ENCODE measurements around the gene UROS. TPM values are rescaled to one million over a fixed set of nuclear protein-coding genes. Genes with fewer than 3 reads are reported as not detected.
A peak's percentile ranks its signal among the peaks of the same experiment; 100 is the strongest.

The UROS gene
- polyA plus RNA-seq, 4 donors = 32.5 to 51.9 (median 38.5) TPM

DNA sequence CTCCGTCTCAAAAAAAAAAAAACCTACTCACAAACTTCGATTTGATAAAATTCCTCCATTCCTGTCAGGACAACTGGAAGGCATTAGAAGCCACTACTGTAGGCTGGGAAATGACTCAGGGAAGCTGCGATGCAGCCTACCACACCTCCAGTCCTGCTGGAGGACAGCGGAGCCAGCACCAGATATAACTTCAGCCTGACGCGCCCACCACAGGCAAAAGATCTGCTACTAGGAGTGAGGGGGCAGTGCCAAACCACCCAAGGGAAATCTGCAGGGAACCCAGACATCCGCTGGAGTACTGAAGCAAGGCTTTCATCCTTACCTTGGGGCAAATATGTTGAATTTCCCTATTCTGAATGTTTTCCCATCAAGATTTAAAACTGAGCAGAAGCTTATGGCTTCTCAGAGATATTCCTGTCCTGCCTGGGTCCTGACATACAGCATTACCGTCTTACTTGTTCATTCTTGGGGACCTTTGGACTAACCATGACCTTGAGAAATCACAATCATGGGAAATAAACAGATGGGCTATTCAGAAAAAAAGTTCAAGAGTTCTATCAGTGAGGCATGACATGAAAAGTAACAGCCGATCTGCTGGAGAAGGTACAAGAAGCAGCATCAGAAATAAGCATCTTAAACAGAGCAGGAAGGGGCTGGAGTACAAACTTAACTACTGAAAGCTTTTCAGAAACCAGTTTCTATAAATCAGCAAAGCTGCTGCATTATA lies 20.7 kb upstream of the UROS start:
- no peaks in the 10 kb centered on the region for H3K9me3 ChIP-seq (ENCODE audit: control insufficient read depth in 2 of 2, insufficient read depth in 1 of 2, low read depth in 1 of 2, low read length in 1 of 2)
- peak in 1 of 2 donors; percentile 10 for DNase-seq
- WGBS, 3 donors = 80 to 86% (median 85%) methylated on average over 9 of the region's 9 CpGs
- FAIRE-seq = no peak
- peaks cover 7 to 43% (median 10%) of the 10 kb centered on the region in 3 donors for H3K36me3 ChIP-seq (ENCODE audit: control insufficient read depth in 3 of 3, insufficient read depth in 2 of 3, low read depth in 1 of 3, low read length in 3 of 3)
- no peak overlapping the region for H3K27ac ChIP-seq (ENCODE audit: low read depth in 1 of 3, low read length in 2 of 3)
- H3K4me1 ChIP-seq (ENCODE audit: control insufficient read depth in 3 of 3, insufficient read depth in 2 of 3, low read depth in 1 of 3, low read length in 2 of 3) = no peaks in the 10 kb centered on the region
- no peaks in the 10 kb centered on the region for H3K27me3 ChIP-seq (ENCODE audit: control insufficient read depth in 3 of 3, insufficient read depth in 3 of 3, low read length in 3 of 3)
- H3K4me3 ChIP-seq (ENCODE audit: low read depth in 1 of 3, low read length in 3 of 3) = no peak overlapping the region

DNA sequence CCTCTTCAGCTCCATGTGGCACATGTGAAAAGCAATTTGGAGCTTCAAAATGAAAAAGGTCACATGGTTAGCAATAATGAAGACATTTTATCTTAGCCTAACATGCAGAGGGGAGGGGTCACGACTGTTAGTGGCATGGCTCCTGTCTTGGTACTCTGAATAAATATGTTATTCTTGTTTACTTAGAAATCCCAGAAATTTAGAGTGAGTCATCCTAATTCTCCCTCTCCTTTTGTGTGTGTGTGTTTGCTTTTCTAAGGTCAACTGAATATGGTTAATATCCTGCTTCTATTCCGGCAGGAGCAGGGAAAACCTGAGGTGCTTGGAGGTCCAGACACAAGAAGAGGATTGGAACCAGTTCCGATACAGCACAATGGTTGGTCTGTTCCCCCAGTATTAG lies 17.9 kb upstream of the UROS start:
- no peaks in the 10 kb centered on the region for H3K27me3 ChIP-seq (ENCODE audit: control insufficient read depth in 3 of 3, insufficient read depth in 3 of 3, low read length in 3 of 3)
- WGBS, 3 donors = 85 to 95% (median 92%) methylated on average over 3 of the region's 3 CpGs
- no peaks in the 10 kb centered on the region for H3K4me1 ChIP-seq (ENCODE audit: control insufficient read depth in 3 of 3, insufficient read depth in 2 of 3, low read depth in 1 of 3, low read length in 2 of 3)
- no peak overlapping the region for H3K4me3 ChIP-seq (ENCODE audit: low read depth in 1 of 3, low read length in 3 of 3)
- no peak overlapping the region for H3K27ac ChIP-seq (ENCODE audit: low read depth in 1 of 3, low read length in 2 of 3)
- no peaks in the 10 kb centered on the region for H3K9me3 ChIP-seq (ENCODE audit: control insufficient read depth in 2 of 2, insufficient read depth in 1 of 2, low read depth in 1 of 2, low read length in 1 of 2)
- H3K36me3 ChIP-seq (ENCODE audit: control insufficient read depth in 3 of 3, insufficient read depth in 2 of 3, low read depth in 1 of 3, low read length in 3 of 3) = peaks cover 14 to 43% (median 15%) of the 10 kb centered on the region in 3 donors
- FAIRE-seq = no peak
- DNase-seq = no peak

DNA sequence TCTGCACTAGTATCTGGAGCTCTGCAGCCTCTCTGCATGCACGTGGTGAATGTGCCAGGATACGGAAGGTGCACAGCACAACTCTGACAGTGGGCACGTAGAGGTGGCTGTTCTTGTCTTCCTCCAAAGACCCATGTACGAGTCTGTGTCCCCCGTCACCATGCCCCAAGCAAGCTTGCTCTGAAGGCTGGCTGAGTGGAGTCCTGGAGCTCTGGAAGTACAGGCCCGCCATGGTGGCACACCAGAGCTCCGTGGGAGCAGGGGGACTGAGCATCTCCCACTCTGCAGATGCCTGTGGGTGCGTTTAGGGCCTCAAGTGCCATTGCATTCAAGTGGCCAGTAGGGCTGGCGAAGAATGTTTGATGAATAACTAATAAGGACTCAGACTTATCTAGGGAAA lies 17.3 kb upstream of the UROS start:
- WGBS, 3 donors = 93 to 96% (median 95%) methylated on average over 9 of the region's 9 CpGs
- no peak for DNase-seq
- no peak for FAIRE-seq
- H3K27ac ChIP-seq (ENCODE audit: low read depth in 1 of 3, low read length in 2 of 3) = no peak overlapping the region
- H3K27me3 ChIP-seq (ENCODE audit: control insufficient read depth in 3 of 3, insufficient read depth in 3 of 3, low read length in 3 of 3) = no peaks in the 10 kb centered on the region
- H3K4me3 ChIP-seq (ENCODE audit: low read depth in 1 of 3, low read length in 3 of 3) = no peak overlapping the region
- no peaks in the 10 kb centered on the region for H3K4me1 ChIP-seq (ENCODE audit: control insufficient read depth in 3 of 3, insufficient read depth in 2 of 3, low read depth in 1 of 3, low read length in 2 of 3)
- peaks cover 12 to 40% (median 15%) of the 10 kb centered on the region in 3 donors for H3K36me3 ChIP-seq (ENCODE audit: control insufficient read depth in 3 of 3, insufficient read depth in 2 of 3, low read depth in 1 of 3, low read length in 3 of 3)
- no peaks in the 10 kb centered on the region for H3K9me3 ChIP-seq (ENCODE audit: control insufficient read depth in 2 of 2, insufficient read depth in 1 of 2, low read depth in 1 of 2, low read length in 1 of 2)

DNA sequence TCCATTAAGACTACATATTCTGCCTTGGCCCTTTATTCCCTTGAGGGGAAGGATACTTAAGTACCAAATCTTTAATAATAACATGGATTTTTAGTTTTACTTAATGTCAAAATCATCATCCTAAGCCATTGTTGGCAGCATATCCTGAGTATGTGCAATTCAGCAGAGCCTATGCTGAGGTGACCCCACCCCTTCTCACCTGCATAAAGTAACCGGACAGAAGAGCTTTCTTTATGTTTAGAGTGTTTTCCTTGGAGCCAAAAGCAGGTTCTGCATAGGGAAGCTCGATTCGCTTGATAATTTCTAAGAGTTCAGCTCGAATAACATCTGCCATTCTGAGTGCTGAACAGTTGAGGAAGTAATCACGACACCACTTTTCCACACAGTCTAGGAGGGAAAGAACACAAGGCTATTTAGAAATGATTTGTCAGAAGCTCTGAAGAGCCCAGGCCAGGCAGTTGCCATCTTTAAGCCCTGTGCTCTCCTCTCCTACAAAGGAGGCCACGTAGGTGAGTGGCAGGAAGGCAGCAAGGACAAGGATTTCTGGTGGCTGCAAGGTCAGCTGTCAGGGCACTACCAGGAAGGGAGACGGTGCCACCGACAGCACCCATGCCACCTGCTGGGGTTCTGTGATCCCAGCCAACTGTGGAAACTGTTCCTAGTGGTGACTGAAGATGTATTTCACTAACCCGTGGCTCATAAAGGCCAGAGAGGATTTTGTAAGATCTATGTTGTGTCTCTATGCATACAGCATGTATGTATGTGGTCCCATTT lies 15.9 kb upstream of the UROS start:
- DNase-seq (no peak), FAIRE-seq (no peak)
- no peak overlapping the region for H3K4me3 ChIP-seq (ENCODE audit: low read depth in 1 of 3, low read length in 3 of 3)
- no peaks in the 10 kb centered on the region for H3K27me3 ChIP-seq (ENCODE audit: control insufficient read depth in 3 of 3, insufficient read depth in 3 of 3, low read length in 3 of 3)
- H3K9me3 ChIP-seq (ENCODE audit: control insufficient read depth in 2 of 2, insufficient read depth in 1 of 2, low read depth in 1 of 2, low read length in 1 of 2) = no peaks in the 10 kb centered on the region
- H3K4me1 ChIP-seq (ENCODE audit: control insufficient read depth in 3 of 3, insufficient read depth in 2 of 3, low read depth in 1 of 3, low read length in 2 of 3) = no peaks in the 10 kb centered on the region
- H3K27ac ChIP-seq (ENCODE audit: low read depth in 1 of 3, low read length in 2 of 3) = no peak overlapping the region
- WGBS, 3 donors = 89 to 91% (median 90%) methylated on average over 9 of the region's 9 CpGs
- H3K36me3 ChIP-seq (ENCODE audit: control insufficient read depth in 3 of 3, insufficient read depth in 2 of 3, low read depth in 1 of 3, low read length in 3 of 3) = peaks cover 12 to 44% (median 18%) of the 10 kb centered on the region in 3 donors

DNA sequence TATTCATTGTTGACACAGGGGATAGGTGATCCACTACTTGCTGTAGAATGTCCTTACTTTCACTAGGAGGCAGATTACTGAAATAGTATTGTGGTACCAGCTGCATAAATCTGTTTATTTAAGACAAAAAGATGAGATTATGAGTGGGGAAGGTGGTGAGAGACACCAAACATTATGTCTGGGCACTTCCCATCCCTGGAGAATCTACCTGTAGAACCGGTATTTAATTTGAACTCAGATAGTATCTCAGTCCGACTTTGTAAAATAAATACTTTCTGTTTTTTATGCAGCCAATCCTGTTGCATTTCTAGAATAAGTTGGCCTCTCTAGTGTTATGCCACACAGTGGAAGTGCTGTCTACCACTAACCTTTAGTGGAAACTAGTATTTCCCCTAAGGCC lies 13.7 kb upstream of the UROS start:
- FAIRE-seq (no peak), DNase-seq (no peak)
- Histone ChIP-seq H3K27ac (ENCODE audit: low read depth in 1 of 3, low read length in 2 of 3) (no peak overlapping the region), H3K9me3 (ENCODE audit: control insufficient read depth in 2 of 2, insufficient read depth in 1 of 2, low read depth in 1 of 2, low read length in 1 of 2) (no peaks in the 10 kb centered on the region), H3K4me3 (ENCODE audit: low read depth in 1 of 3, low read length in 3 of 3) (no peak overlapping the region), H3K4me1 (ENCODE audit: control insufficient read depth in 3 of 3, insufficient read depth in 2 of 3, low read depth in 1 of 3, low read length in 2 of 3) (no peaks in the 10 kb centered on the region), H3K27me3 (ENCODE audit: control insufficient read depth in 3 of 3, insufficient read depth in 3 of 3, low read length in 3 of 3) (no peaks in the 10 kb centered on the region), H3K36me3 (ENCODE audit: control insufficient read depth in 3 of 3, insufficient read depth in 2 of 3, low read depth in 1 of 3, low read length in 3 of 3) (peaks cover 11 to 46% (median 28%) of the 10 kb centered on the region in 3 donors)
- 62 to 85% (median 63%) methylated on average over 2 of the region's 2 CpGs for WGBS, 3 donors

DNA sequence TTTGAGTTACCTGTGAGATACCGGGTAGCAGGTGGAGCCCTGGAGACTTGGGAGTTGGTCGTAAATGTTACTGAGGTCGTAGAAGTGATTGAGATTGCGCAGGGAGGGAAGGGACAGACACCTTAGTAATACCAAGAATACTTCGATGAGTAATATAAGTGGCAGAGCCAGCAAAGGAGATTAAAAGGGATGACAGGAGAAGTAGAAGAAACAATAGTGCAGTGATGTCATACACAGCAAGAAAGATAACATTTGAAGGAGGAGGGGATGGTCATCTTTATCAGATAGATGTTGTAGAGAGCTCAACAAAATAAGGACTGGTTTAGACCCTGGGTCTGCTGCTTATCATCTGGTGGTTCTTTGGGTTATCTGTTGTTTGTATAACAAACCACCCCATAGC lies 5.3 kb upstream of the UROS start:
- FAIRE-seq (no peak), DNase-seq (no peak)
- peaks cover 11 to 19% (median 17%) of the 10 kb centered on the region in 3 donors for H3K36me3 ChIP-seq (ENCODE audit: control insufficient read depth in 3 of 3, insufficient read depth in 2 of 3, low read depth in 1 of 3, low read length in 3 of 3)
- WGBS, 3 donors = 82 to 90% (median 84%) methylated on average over 5 of the region's 5 CpGs
- H3K27me3 ChIP-seq (ENCODE audit: control insufficient read depth in 3 of 3, insufficient read depth in 3 of 3, low read length in 3 of 3) = no peaks in the 10 kb centered on the region
- no peak overlapping the region for H3K27ac ChIP-seq (ENCODE audit: low read depth in 1 of 3, low read length in 2 of 3)
- no peak overlapping the region for H3K4me3 ChIP-seq (ENCODE audit: low read depth in 1 of 3, low read length in 3 of 3)
- H3K9me3 ChIP-seq (ENCODE audit: control insufficient read depth in 2 of 2, insufficient read depth in 1 of 2, low read depth in 1 of 2, low read length in 1 of 2) = no peaks in the 10 kb centered on the region
- peaks cover 0 to 6% (median 2%) of the 10 kb centered on the region in 3 donors for H3K4me1 ChIP-seq (ENCODE audit: control insufficient read depth in 3 of 3, insufficient read depth in 2 of 3, low read depth in 1 of 3, low read length in 2 of 3)

DNA sequence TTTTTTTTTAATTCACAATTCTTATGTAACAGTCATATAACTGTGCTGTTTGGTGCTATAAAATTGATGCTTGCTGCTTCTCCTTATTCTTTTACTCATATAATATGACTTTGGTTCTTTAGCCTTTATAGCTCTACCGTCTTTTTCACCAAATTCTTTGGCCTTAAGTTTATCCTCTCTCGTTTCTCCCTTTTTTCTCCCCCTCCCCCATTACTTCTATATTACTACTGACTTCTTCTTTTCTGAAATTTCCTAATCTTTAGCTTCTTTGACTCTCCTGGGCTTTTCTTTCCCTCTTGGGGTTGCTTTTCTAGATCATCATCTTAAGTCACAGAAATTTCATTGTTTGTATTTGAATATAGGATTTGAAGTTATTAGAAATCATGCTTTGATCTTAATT lies 4.1 kb upstream of the UROS start:
- FAIRE-seq (no peak), DNase-seq (no peak)
- Histone ChIP-seq H3K4me3 (ENCODE audit: low read depth in 1 of 3, low read length in 3 of 3) (no peak overlapping the region), H3K9me3 (ENCODE audit: control insufficient read depth in 2 of 2, insufficient read depth in 1 of 2, low read depth in 1 of 2, low read length in 1 of 2) (no peaks in the 10 kb centered on the region), H3K27ac (ENCODE audit: low read depth in 1 of 3, low read length in 2 of 3) (no peak overlapping the region), H3K27me3 (ENCODE audit: control insufficient read depth in 3 of 3, insufficient read depth in 3 of 3, low read length in 3 of 3) (no peaks in the 10 kb centered on the region), H3K4me1 (ENCODE audit: control insufficient read depth in 3 of 3, insufficient read depth in 2 of 3, low read depth in 1 of 3, low read length in 2 of 3) (peaks cover 0 to 6% (median 2%) of the 10 kb centered on the region in 3 donors), H3K36me3 (ENCODE audit: control insufficient read depth in 3 of 3, insufficient read depth in 2 of 3, low read depth in 1 of 3, low read length in 3 of 3) (peaks cover 3 to 17% (median 13%) of the 10 kb centered on the region in 3 donors)
- 89 to 97% (median 92%) methylated on average over 2 of the region's 2 CpGs for WGBS, 3 donors

DNA sequence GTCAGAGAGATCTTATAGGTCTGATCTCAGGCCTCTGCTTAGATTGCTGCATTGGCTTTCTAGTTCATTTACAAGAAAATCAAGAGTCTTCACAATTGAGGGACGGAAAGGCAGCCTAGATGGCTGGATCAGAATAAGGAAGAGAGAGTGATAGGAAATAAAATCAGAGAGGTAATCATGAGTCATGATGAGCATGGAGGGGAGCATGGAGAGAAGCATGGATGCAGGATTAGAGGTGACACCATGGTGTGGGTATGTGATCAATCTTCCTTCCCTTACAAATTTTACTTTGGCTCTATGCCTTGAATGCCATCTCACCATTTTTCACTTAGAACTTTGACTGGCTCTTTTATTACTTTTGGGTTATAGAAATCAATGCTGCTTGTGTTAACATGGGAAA lies 1.7 kb upstream of the UROS start:
- 63 to 85% (median 76%) methylated on average over 1 of the region's 1 CpG for WGBS, 3 donors
- no peak overlapping the region for H3K4me3 ChIP-seq (ENCODE audit: low read depth in 1 of 3, low read length in 3 of 3)
- no peak for FAIRE-seq
- peaks cover 3 to 11% (median 5%) of the 10 kb centered on the region in 3 donors for H3K36me3 ChIP-seq (ENCODE audit: control insufficient read depth in 3 of 3, insufficient read depth in 2 of 3, low read depth in 1 of 3, low read length in 3 of 3)
- H3K4me1 ChIP-seq (ENCODE audit: control insufficient read depth in 3 of 3, insufficient read depth in 2 of 3, low read depth in 1 of 3, low read length in 2 of 3) = peaks cover 0 to 12% (median 8%) of the 10 kb centered on the region in 3 donors
- no peaks in the 10 kb centered on the region for H3K9me3 ChIP-seq (ENCODE audit: control insufficient read depth in 2 of 2, insufficient read depth in 1 of 2, low read depth in 1 of 2, low read length in 1 of 2)
- H3K27ac ChIP-seq (ENCODE audit: low read depth in 1 of 3, low read length in 2 of 3) = no peak overlapping the region
- no peak for DNase-seq
- no peaks in the 10 kb centered on the region for H3K27me3 ChIP-seq (ENCODE audit: control insufficient read depth in 3 of 3, insufficient read depth in 3 of 3, low read length in 3 of 3)

Data from small intestine (tissue), 7 donors.